Trophoblast cell (in vitro differentiated cells and primary cell): ENCODE results near the gene RNASEH1.

Experiments used
- DNase-seq, 2 donors: peaks; one replicate each; pipeline ENCODE4 v3.0.0-alpha.2; 2016
- H2AFZ ChIP-seq: 2 replicates; pipeline ENCODE4 v1.6.1; 2013; ENCODE audit warnings: low read length, moderate library complexity, mild to moderate bottlenecking; ENCODE audit not compliant: insufficient read depth, poor library complexity
- H2AK5ac ChIP-seq: 2 replicates; pipeline ENCODE4 v1.6.1; 2013; ENCODE audit warnings: mild to moderate bottlenecking, low read length
- H2BK120ac ChIP-seq: 2 replicates; pipeline ENCODE4 v1.6.1; 2013; ENCODE audit warnings: low read length, mild to moderate bottlenecking, moderate library complexity; ENCODE audit not compliant: insufficient read depth, poor library complexity
- H2BK12ac ChIP-seq: 2 replicates; pipeline ENCODE4 v1.6.1; 2013; ENCODE audit warnings: mild to moderate bottlenecking, low read length, moderate library complexity
- H2BK5ac ChIP-seq: 2 replicates; pipeline ENCODE4 v1.6.1; 2013; ENCODE audit warnings: low read length, low read depth, moderate library complexity, mild to moderate bottlenecking; ENCODE audit not compliant: poor library complexity
- H3K14ac ChIP-seq: 2 replicates; pipeline ENCODE4 v1.6.1; 2013; ENCODE audit warnings: mild to moderate bottlenecking, low read length
- H3K18ac ChIP-seq: 2 replicates; pipeline ENCODE4 v1.6.1; 2013; ENCODE audit warnings: mild to moderate bottlenecking, low read length
- H3K23ac ChIP-seq: 2 replicates; pipeline ENCODE4 v1.6.1; 2013; ENCODE audit warnings: low read length
- H3K27ac ChIP-seq: 2 replicates; pipeline ENCODE4 v1.5.1; 2013; ENCODE audit warnings: low read depth, mild to moderate bottlenecking, inconsistent platforms, low read length, moderate library complexity
- H3K27me3 ChIP-seq: 2 replicates; pipeline ENCODE4 v1.6.1; 2013; ENCODE audit warnings: inconsistent platforms, mild to moderate bottlenecking, low read length, moderate library complexity; ENCODE audit not compliant: insufficient read depth
- H3K36me3 ChIP-seq, 2 experiments: 1 replicate in 1 of 2; 2 replicates in 1 of 2; pipeline ENCODE4 v1.6.1; 2013; ENCODE audit warnings: low read length in 2 of 2, mild to moderate bottlenecking in 2 of 2, moderate library complexity in 1 of 2; ENCODE audit not compliant: insufficient read depth in 2 of 2, control insufficient read depth in 1 of 2
- H3K4ac ChIP-seq: 2 replicates; pipeline ENCODE4 v1.6.1; 2013; ENCODE audit warnings: low read depth, mild to moderate bottlenecking, low read length, moderate library complexity
- H3K4me1 ChIP-seq, 2 experiments: 1 replicate in 1 of 2; 2 replicates in 1 of 2; pipeline ENCODE4 v1.6.1; 2013; ENCODE audit warnings: low read length in 2 of 2, mild to moderate bottlenecking in 2 of 2, moderate library complexity in 1 of 2; ENCODE audit not compliant: insufficient read depth in 2 of 2, control insufficient read depth in 1 of 2
- H3K4me2 ChIP-seq: 2 replicates; pipeline ENCODE4 v1.6.1; 2013; ENCODE audit warnings: inconsistent platforms, mild to moderate bottlenecking, low read length, moderate library complexity
- H3K4me3 ChIP-seq: 2 replicates; pipeline ENCODE4 v1.5.1; 2013; ENCODE audit warnings: mild to moderate bottlenecking, low read depth, low read length, inconsistent platforms
- H3K79me1 ChIP-seq: one replicate; pipeline ENCODE4 v1.6.1; 2013; ENCODE audit warnings: low read length
- H3K79me2 ChIP-seq: 2 replicates; pipeline ENCODE4 v1.6.1; 2013; ENCODE audit warnings: low read length, mild to moderate bottlenecking; ENCODE audit not compliant: control insufficient read depth, insufficient read depth, poor library complexity
- H3K9ac ChIP-seq: 2 replicates; pipeline ENCODE4 v1.6.1; 2013; ENCODE audit warnings: mild to moderate bottlenecking, low read length
- H3K9me3 ChIP-seq: 2 replicates; pipeline ENCODE4 v1.6.1; 2013; ENCODE audit warnings: low read depth, mild to moderate bottlenecking, control low read depth, inconsistent platforms, low read length; ENCODE audit not compliant: insufficient read depth
- H4K12ac ChIP-seq: 2 replicates; pipeline ENCODE4 v1.6.1; 2013; ENCODE audit warnings: low read depth, mild to moderate bottlenecking, low read length, moderate library complexity
- H4K8ac ChIP-seq: 2 replicates; pipeline ENCODE4 v1.6.1; 2013; ENCODE audit warnings: low read depth, mild to moderate bottlenecking, low read length, moderate library complexity
- H4K91ac ChIP-seq: one replicate; pipeline ENCODE4 v1.6.1; 2013; ENCODE audit warnings: low read depth, mild to moderate bottlenecking, low read length, moderate library complexity
- WGBS: extraction: QIAGEN DNeasy Blood & Tissue Kit; methylation state at CpG from one replicate; pipeline ENCODE4 v1.1.7; 2013; ENCODE audit warnings: missing lambda C conversion rate; ENCODE audit not compliant: insufficient read length, insufficient coverage; ENCODE audit errors: extremely low coverage; 5-methylcytosine and 5-hydroxymethylcytosine counted together

Gene RNASEH1

GRCh38 chr2:3589086-3589485 lies 31.0 kb upstream of the RNASEH1 start:
- Histone ChIP-seq H3K79me2 (no peaks in the 10 kb centered on the region), H3K27me3 (no peaks in the 10 kb centered on the region), H2BK120ac (no peak overlapping the region), H3K18ac (no peak overlapping the region), H3K4me3 (no peak overlapping the region), H3K14ac (no peak overlapping the region), H3K9ac (no peak overlapping the region), H3K4ac (no peak overlapping the region), H3K27ac (no peak overlapping the region), H2BK12ac (no peak overlapping the region), H3K79me1 (no peaks in the 10 kb centered on the region), H3K23ac (no peak overlapping the region), H3K36me3 (peaks cover 17 to 24% of the 10 kb centered on the region in 2 experiments), H3K9me3 (no peaks in the 10 kb centered on the region), H2AFZ (no peak overlapping the region), H2AK5ac (no peak overlapping the region), H4K91ac (no peak overlapping the region), H4K8ac (no peak overlapping the region), H4K12ac (no peak overlapping the region), H3K4me2 (no peak overlapping the region), H3K4me1 (no peaks in the 10 kb centered on the region), H2BK5ac (no peak overlapping the region)
- DNase-seq = no peak
- no CpG with 5 or more reads among the region's 11 CpGs for WGBS

DNA sequence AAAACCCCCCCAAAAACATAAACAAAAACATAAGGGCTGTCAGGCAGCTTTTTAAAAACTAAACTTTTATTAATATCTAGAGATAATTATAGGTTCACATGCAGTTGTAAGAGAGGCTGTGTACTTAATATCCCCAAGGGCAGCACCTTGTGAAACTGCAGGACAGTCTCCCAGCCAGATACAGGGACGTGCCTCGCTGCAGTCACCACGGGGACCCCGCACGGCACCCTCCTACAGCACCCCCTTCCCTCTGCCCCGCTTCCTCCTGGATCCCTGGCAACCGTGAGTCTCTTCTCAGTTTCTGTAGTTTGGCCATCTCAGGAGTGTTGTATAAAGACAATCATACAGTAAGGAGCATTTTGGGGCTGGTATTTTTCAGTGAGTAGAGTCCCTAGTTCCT lies 30.0 kb upstream of the RNASEH1 start:
- Histone ChIP-seq H3K27ac (no peak overlapping the region), H4K12ac (no peak overlapping the region), H3K79me1 (no peaks in the 10 kb centered on the region), H3K18ac (no peak overlapping the region), H2AFZ (no peak overlapping the region), H3K27me3 (no peaks in the 10 kb centered on the region), H3K23ac (no peak overlapping the region), H2BK120ac (no peak overlapping the region), H3K9me3 (no peaks in the 10 kb centered on the region), H3K14ac (no peak overlapping the region), H3K4me1 (no peaks in the 10 kb centered on the region), H3K4me2 (no peak overlapping the region), H4K91ac (no peak overlapping the region), H3K79me2 (no peaks in the 10 kb centered on the region), H2BK5ac (no peak overlapping the region), H3K4ac (no peak overlapping the region), H2BK12ac (no peak overlapping the region), H4K8ac (no peak overlapping the region), H2AK5ac (no peak overlapping the region), H3K9ac (no peak overlapping the region), H3K36me3 (peaks cover 17 to 24% of the 10 kb centered on the region in 2 experiments), H3K4me3 (no peak overlapping the region)
- whole genome bisulfite sequencing = no CpG with 5 or more reads among the region's 7 CpGs
- DNase-seq = no peak

- DNase-seq = no peak
- Histone ChIP-seq H2BK5ac (no peak overlapping the region), H3K9ac (no peak overlapping the region), H2AFZ (no peak overlapping the region), H3K4me1 (no peaks in the 10 kb centered on the region), H3K4me2 (no peak overlapping the region), H3K18ac (no peak overlapping the region), H2BK120ac (no peak overlapping the region), H2AK5ac (no peak overlapping the region), H2BK12ac (no peak overlapping the region), H3K36me3 (peaks cover 17 to 21% of the 10 kb centered on the region in 2 experiments), H3K9me3 (no peaks in the 10 kb centered on the region), H4K91ac (no peak overlapping the region), H3K79me1 (no peaks in the 10 kb centered on the region), H3K27me3 (no peaks in the 10 kb centered on the region), H3K14ac (no peak overlapping the region), H3K79me2 (no peaks in the 10 kb centered on the region), H4K12ac (no peak overlapping the region), H3K4ac (no peak overlapping the region), H4K8ac (no peak overlapping the region), H3K23ac (no peak overlapping the region), H3K4me3 (no peak overlapping the region), H3K27ac (no peak overlapping the region)
- WGBS = no CpG with 5 or more reads among the region's 6 CpGs
These were observed 29.3 kb upstream of the RNASEH1 start for GRCh38 chr2:3587432-3587831.

GRCh38 chr2:3587021-3587420 lies 28.9 kb upstream of the RNASEH1 start:
- no peak overlapping the region for H3K23ac ChIP-seq

More at GRCh38 chr2:3587021-3587420, 28.9 kb upstream of the RNASEH1 start:
- Histone ChIP-seq H3K9me3 (no peaks in the 10 kb centered on the region), H2BK120ac (no peak overlapping the region), H3K14ac (no peak overlapping the region), H2AFZ (no peak overlapping the region), H2AK5ac (no peak overlapping the region), H4K91ac (no peak overlapping the region), H3K79me1 (no peaks in the 10 kb centered on the region), H3K9ac (no peak overlapping the region), H3K18ac (no peak overlapping the region), H3K4me1 (no peaks in the 10 kb centered on the region), H2BK12ac (no peak overlapping the region), H3K4ac (no peak overlapping the region), H3K79me2 (no peaks in the 10 kb centered on the region), H3K36me3 (peaks cover 20 to 25% of the 10 kb centered on the region in 2 experiments), H3K27ac (no peak overlapping the region), H2BK5ac (no peak overlapping the region), H3K27me3 (no peaks in the 10 kb centered on the region), H3K4me2 (no peak overlapping the region), H4K12ac (no peak overlapping the region), H3K4me3 (no peak overlapping the region), H4K8ac (no peak overlapping the region)
- no CpG with 5 or more reads among the region's 5 CpGs for WGBS
- no peak for DNase-seq
